Neuronal stem cell (in vitro differentiated cells): ENCODE results near the gene BOC.

Experiments
- DNase-seq: peaks from one replicate; pipeline ENCODE4 v3.0.0-alpha.2; 2013; ENCODE audit warnings: low spot score
- H2AFZ ChIP-seq: one replicate; pipeline ENCODE4 v1.6.1; 2013; ENCODE audit warnings: mild to moderate bottlenecking, low read length, inconsistent platforms
- H2AK5ac ChIP-seq: 2 replicates; pipeline ENCODE4 v1.6.1; 2013; ENCODE audit warnings: low read depth, mild to moderate bottlenecking, inconsistent platforms, low read length, moderate library complexity, mixed read lengths
- H2BK120ac ChIP-seq: 2 replicates; pipeline ENCODE4 v1.6.1; 2013; ENCODE audit warnings: low read depth, mild to moderate bottlenecking, inconsistent platforms, low read length, moderate library complexity, mixed read lengths
- H2BK12ac ChIP-seq: one replicate; pipeline ENCODE4 v1.6.1; 2013; ENCODE audit warnings: low read length, inconsistent platforms
- H2BK15ac ChIP-seq: 2 replicates; pipeline ENCODE4 v1.6.1; 2013; ENCODE audit warnings: mild to moderate bottlenecking, low read length, inconsistent platforms, mixed read lengths
- H2BK5ac ChIP-seq: one replicate; pipeline ENCODE4 v1.6.1; 2013; ENCODE audit warnings: inconsistent platforms, mild to moderate bottlenecking, low read length, moderate library complexity
- H3K14ac ChIP-seq: one replicate; pipeline ENCODE4 v1.6.1; 2013; ENCODE audit warnings: low read length, inconsistent platforms
- H3K18ac ChIP-seq: 2 replicates; pipeline ENCODE4 v1.6.1; 2013; ENCODE audit warnings: low read length, inconsistent platforms
- H3K23ac ChIP-seq: 2 replicates; pipeline ENCODE4 v1.6.1; 2013; ENCODE audit warnings: low read depth, mild to moderate bottlenecking, mixed read lengths, low read length, inconsistent platforms; ENCODE audit not compliant: poor library complexity
- H3K27ac ChIP-seq: replicated peaks from 3 replicates; pipeline ENCODE4 v1.5.1; 2013; ENCODE audit warnings: low read length, inconsistent platforms
- H3K27me3 ChIP-seq, 3 experiments: 2 replicates each; pipeline ENCODE4 v1.6.1; 2013; ENCODE audit warnings: low read length in 3 of 3, mild to moderate bottlenecking in 2 of 3, inconsistent platforms in 1 of 3, low read depth in 1 of 3, mixed read lengths in 1 of 3, moderate library complexity in 1 of 3; ENCODE audit not compliant: control insufficient read depth in 3 of 3, insufficient read depth in 3 of 3
- H3K36me3 ChIP-seq, 2 donors: replicated peaks in 1 of 2; 2 replicates each; pipeline ENCODE4 v1.6.1; 2013; ENCODE audit warnings: low read length in 2 of 2; ENCODE audit not compliant: control insufficient read depth in 2 of 2, insufficient read depth in 2 of 2
- H3K4ac ChIP-seq: 2 replicates; pipeline ENCODE4 v1.6.1; 2013; ENCODE audit warnings: inconsistent platforms, mild to moderate bottlenecking, low read length, moderate library complexity
- H3K4me1 ChIP-seq, 2 donors: 1 replicate in 1 of 2; 2 replicates in 1 of 2; pipeline ENCODE4 v1.6.1; 2013; ENCODE audit warnings: low read length in 2 of 2, low read depth in 1 of 2; ENCODE audit not compliant: control insufficient read depth in 2 of 2, insufficient read depth in 1 of 2
- H3K4me2 ChIP-seq: one replicate; pipeline ENCODE4 v1.6.1; 2013; ENCODE audit warnings: mild to moderate bottlenecking, low read length, inconsistent platforms; ENCODE audit not compliant: insufficient read depth, poor library complexity, severe bottlenecking
- H3K4me3 ChIP-seq, 2 donors: 2 replicates each; pipeline ENCODE4 v1.5.1; 2013; ENCODE audit warnings: low read length in 2 of 2, mild to moderate bottlenecking in 2 of 2, inconsistent platforms in 1 of 2, moderate library complexity in 1 of 2
- H3K79me1 ChIP-seq: one replicate; pipeline ENCODE4 v1.6.1; 2013; ENCODE audit warnings: low read depth, mild to moderate bottlenecking, inconsistent platforms, low read length, moderate library complexity
- H3K9ac ChIP-seq: one replicate; pipeline ENCODE4 v1.6.1; 2013; ENCODE audit warnings: mild to moderate bottlenecking, low read depth, low read length, inconsistent platforms; ENCODE audit not compliant: poor library complexity
- H3K9me3 ChIP-seq, 2 donors: replicated peaks in 1 of 2; 2 replicates each; pipeline versions ENCODE3 to v1.6.1; 2013; ENCODE audit warnings: low read length in 2 of 2, mild to moderate bottlenecking in 2 of 2, inconsistent platforms in 1 of 2, low read depth in 1 of 2, mixed read lengths in 1 of 2, moderate library complexity in 1 of 2; ENCODE audit not compliant: control insufficient read depth in 2 of 2, insufficient read depth in 1 of 2
- H4K8ac ChIP-seq: one replicate; pipeline ENCODE4 v1.6.1; 2013; ENCODE audit warnings: low read depth, mild to moderate bottlenecking, inconsistent platforms, low read length, moderate library complexity
- H4K91ac ChIP-seq: one replicate; pipeline ENCODE4 v1.6.1; 2013; ENCODE audit warnings: low read length, low read depth, mild to moderate bottlenecking, inconsistent platforms; ENCODE audit not compliant: poor library complexity
- WGBS, 2 donors: extraction: QIAGEN DNeasy Blood & Tissue Kit; methylation state at CpG; one replicate each; pipeline ENCODE4 v1.1.7; 2013; ENCODE audit warnings: missing lambda C conversion rate in 2 of 2, mixed read lengths in 1 of 2; ENCODE audit not compliant: insufficient read length in 2 of 2, insufficient replicate concordance in 1 of 2; ENCODE audit errors: extremely low coverage in 2 of 2; 5-methylcytosine and 5-hydroxymethylcytosine counted together

BOC gene

GRCh38 chr3:113268311-113268710 is 57.0 kb downstream of the BOC start:
- no peak overlapping the region for H3K14ac ChIP-seq
- no peak overlapping the region for H4K8ac ChIP-seq
- H4K91ac ChIP-seq: peak overlapping the region; percentile 56
- no peak overlapping the region for H3K23ac ChIP-seq
- H2BK15ac ChIP-seq: peak overlapping the region; percentile 28
- no peak overlapping the region for H3K4ac ChIP-seq
- no peak overlapping the region for H2AFZ ChIP-seq
- no peak overlapping the region for H3K9ac ChIP-seq
- peak overlapping the region; percentile 84 for H3K18ac ChIP-seq
- H2BK12ac ChIP-seq: no peak overlapping the region
- H3K4me1 ChIP-seq: peaks cover 0 to 50% of the 10 kb centered on the region in 2 donors
- H2BK5ac ChIP-seq: no peak overlapping the region
- no peaks in the 10 kb centered on the region for H3K27me3 ChIP-seq
- H3K4me3 ChIP-seq: peak overlapping the region in 1 of 2 donors; percentile 28
- peaks cover 0 to 1% of the 10 kb centered on the region in 2 donors for H3K9me3 ChIP-seq
- no CpG with 5 or more reads among the region's 5 CpGs for WGBS, 2 donors
- H3K4me2 ChIP-seq: no peak overlapping the region
- DNase-seq: no peak
- no peak overlapping the region for H2BK120ac ChIP-seq
- H3K36me3 ChIP-seq: peaks cover 46 to 100% of the 10 kb centered on the region in 2 donors
- H3K27ac ChIP-seq: no peak overlapping the region
- peaks cover 2% of the 10 kb centered on the region for H3K79me1 ChIP-seq
- H2AK5ac ChIP-seq: peak overlapping the region; percentile 51

GRCh38 chr3:113268942-113269341 is 57.6 kb downstream of the BOC start:
- no peak overlapping the region for H3K27ac ChIP-seq
- H2BK15ac ChIP-seq: no peak overlapping the region
- H3K4ac ChIP-seq: no peak overlapping the region
- H3K36me3 ChIP-seq: peaks cover 51 to 100% of the 10 kb centered on the region in 2 donors
- no peak overlapping the region for H3K4me3 ChIP-seq
- H3K79me1 ChIP-seq: peaks cover 2% of the 10 kb centered on the region
- H2BK5ac ChIP-seq: no peak overlapping the region
- no peak for DNase-seq
- H3K18ac ChIP-seq: no peak overlapping the region
- no peak overlapping the region for H2AFZ ChIP-seq
- WGBS, 2 donors: no CpG with 5 or more reads among the region's 2 CpGs
- no peak overlapping the region for H4K91ac ChIP-seq
- H3K4me2 ChIP-seq: no peak overlapping the region
- peaks cover 0 to 47% of the 10 kb centered on the region in 2 donors for H3K4me1 ChIP-seq
- no peaks in the 10 kb centered on the region for H3K27me3 ChIP-seq
- peaks cover 0 to 1% of the 10 kb centered on the region in 2 donors for H3K9me3 ChIP-seq
- no peak overlapping the region for H3K14ac ChIP-seq
- H2BK120ac ChIP-seq: no peak overlapping the region
- no peak overlapping the region for H2BK12ac ChIP-seq
- H2AK5ac ChIP-seq: no peak overlapping the region
- H3K23ac ChIP-seq: no peak overlapping the region
- no peak overlapping the region for H3K9ac ChIP-seq
- no peak overlapping the region for H4K8ac ChIP-seq

DNA sequence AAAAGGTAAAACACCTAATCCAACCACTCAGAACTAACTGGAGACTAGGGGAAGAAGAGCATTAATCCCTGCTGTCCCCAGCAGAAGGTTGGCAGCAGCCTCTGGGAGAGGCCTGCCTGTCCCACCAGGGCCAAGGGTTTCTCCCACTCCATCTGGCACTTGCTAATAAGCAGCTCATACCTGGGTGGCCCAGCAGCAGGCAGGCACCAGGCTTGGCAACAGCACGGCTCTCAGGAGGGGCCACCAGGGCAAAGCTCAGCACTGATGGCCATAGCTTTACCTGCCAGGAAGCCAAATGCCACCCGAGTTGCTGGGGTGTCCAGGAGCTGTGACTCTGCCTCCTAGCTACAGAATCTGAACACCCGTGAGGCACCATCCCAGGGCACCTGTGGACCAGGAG is 58.3 kb downstream of the BOC start:
- no CpG with 5 or more reads among the region's 3 CpGs for WGBS, 2 donors
- peaks cover 0 to 1% of the 10 kb centered on the region in 2 donors for H3K9me3 ChIP-seq
- H3K4me2 ChIP-seq: no peak overlapping the region
- no peak overlapping the region for H3K4me3 ChIP-seq
- no peak overlapping the region for H3K4ac ChIP-seq
- H2BK15ac ChIP-seq: no peak overlapping the region
- no peak overlapping the region for H3K14ac ChIP-seq
- no peak overlapping the region for H3K27ac ChIP-seq
- no peak overlapping the region for H3K23ac ChIP-seq
- no peak overlapping the region for H3K9ac ChIP-seq
- H2AFZ ChIP-seq: no peak overlapping the region
- no peak overlapping the region for H2BK120ac ChIP-seq
- peak overlapping the region; percentile 64 for H3K18ac ChIP-seq
- no peak overlapping the region for H2BK5ac ChIP-seq
- H3K27me3 ChIP-seq: no peaks in the 10 kb centered on the region
- peaks cover 56 to 100% of the 10 kb centered on the region in 2 donors for H3K36me3 ChIP-seq
- no peak for DNase-seq
- no peak overlapping the region for H2BK12ac ChIP-seq
- no peak overlapping the region for H2AK5ac ChIP-seq
- peaks cover 2% of the 10 kb centered on the region for H3K79me1 ChIP-seq
- no peak overlapping the region for H4K8ac ChIP-seq
- H4K91ac ChIP-seq: no peak overlapping the region
- peaks cover 2 to 53% of the 10 kb centered on the region in 2 donors for H3K4me1 ChIP-seq

GRCh38 chr3:113270068-113270467 is 58.7 kb downstream of the BOC start:
- peaks cover 2% of the 10 kb centered on the region for H3K79me1 ChIP-seq
- no peak for DNase-seq

More at GRCh38 chr3:113270068-113270467, 58.7 kb downstream of the BOC start:
- Histone ChIP-seq H3K27ac (no peak overlapping the region), H3K4ac (no peak overlapping the region), H3K23ac (no peak overlapping the region), H3K4me2 (no peak overlapping the region), H2BK15ac (no peak overlapping the region), H4K91ac (no peak overlapping the region), H4K8ac (no peak overlapping the region), H3K14ac (no peak overlapping the region), H3K27me3 (no peaks in the 10 kb centered on the region), H3K9ac (no peak overlapping the region), H3K4me1 (peaks cover 6 to 53% of the 10 kb centered on the region in 2 donors), H3K9me3 (peaks cover 0 to 1% of the 10 kb centered on the region in 2 donors), H2BK120ac (no peak overlapping the region), H2BK12ac (no peak overlapping the region), H2BK5ac (no peak overlapping the region), H2AK5ac (no peak overlapping the region), H3K36me3 (peaks cover 58 to 100% of the 10 kb centered on the region in 2 donors), H3K18ac (peak overlapping the region; percentile 64), H2AFZ (no peak overlapping the region), H3K4me3 (no peak overlapping the region)
- no CpG with 5 or more reads among the region's 2 CpGs for WGBS, 2 donors
